ENCODE results near the gene KIAA0825.

DNA sequence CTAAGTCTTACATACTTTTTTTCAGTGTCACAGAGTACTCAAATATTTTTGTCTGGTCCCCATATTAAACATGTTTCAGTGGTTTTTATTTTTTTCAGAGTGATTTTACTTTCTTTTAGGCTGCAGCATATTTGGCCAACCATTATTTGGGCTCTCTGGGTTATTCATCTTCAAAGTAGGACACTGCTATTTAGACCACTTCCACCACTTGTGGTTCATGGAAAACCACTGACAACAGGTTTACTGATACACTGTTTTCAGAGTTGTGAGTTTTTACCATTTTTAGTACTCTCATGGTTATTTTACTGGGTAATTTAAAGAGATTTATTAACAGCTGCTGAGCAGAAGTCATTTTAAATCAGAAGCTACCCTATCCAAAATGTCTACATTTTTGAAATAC, 437.6 kb downstream of the KIAA0825 start:
- TF ChIP-seq, protein P1, sequence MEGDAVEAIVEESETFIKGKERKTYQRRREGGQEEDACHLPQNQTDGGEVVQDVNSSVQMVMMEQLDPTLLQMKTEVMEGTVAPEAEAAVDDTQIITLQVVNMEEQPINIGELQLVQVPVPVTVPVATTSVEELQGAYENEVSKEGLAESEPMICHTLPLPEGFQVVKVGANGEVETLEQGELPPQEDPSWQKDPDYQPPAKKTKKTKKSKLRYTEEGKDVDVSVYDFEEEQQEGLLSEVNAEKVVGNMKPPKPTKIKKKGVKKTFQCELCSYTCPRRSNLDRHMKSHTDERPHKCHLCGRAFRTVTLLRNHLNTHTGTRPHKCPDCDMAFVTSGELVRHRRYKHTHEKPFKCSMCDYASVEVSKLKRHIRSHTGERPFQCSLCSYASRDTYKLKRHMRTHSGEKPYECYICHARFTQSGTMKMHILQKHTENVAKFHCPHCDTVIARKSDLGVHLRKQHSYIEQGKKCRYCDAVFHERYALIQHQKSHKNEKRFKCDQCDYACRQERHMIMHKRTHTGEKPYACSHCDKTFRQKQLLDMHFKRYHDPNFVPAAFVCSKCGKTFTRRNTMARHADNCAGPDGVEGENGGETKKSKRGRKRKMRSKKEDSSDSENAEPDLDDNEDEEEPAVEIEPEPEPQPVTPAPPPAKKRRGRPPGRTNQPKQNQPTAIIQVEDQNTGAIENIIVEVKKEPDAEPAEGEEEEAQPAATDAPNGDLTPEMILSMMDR (IDR thresholded peaks at IDR 0.05; ENCODE audit: low read depth, low read length, poor library complexity, severe bottlenecking) = no peak
- no peak for TF ChIP-seq EZH2phosphoT487 (IDR thresholded peaks at IDR 0.05; ENCODE audit: borderline replicate concordance, low read length)
